ENCODE measurements around the gene ANKRD34A.

- TF ChIP-seq POLR2A (IDR thresholded peaks at IDR 0.05) (no peak), CTCF (IDR thresholded peaks at IDR 0.05) (no peak), EP300 (IDR thresholded peaks at IDR 0.05) (no peak)
These were observed 12.6 kb upstream of the ANKRD34A start for GRCh38 chr1:145977016-145977415.

Measured in tibial nerve (tissue), 4 donors.